ENCODE measurements around the gene FIBCD1. TPM values are rescaled to one million over a fixed set of nuclear protein-coding genes. Genes with fewer than 3 reads are reported as not detected.

Gene FIBCD1
- total and polyA plus RNA-seq, 2 experiments from 2014 or later: 4.4 to 5.6 TPM

DNA sequence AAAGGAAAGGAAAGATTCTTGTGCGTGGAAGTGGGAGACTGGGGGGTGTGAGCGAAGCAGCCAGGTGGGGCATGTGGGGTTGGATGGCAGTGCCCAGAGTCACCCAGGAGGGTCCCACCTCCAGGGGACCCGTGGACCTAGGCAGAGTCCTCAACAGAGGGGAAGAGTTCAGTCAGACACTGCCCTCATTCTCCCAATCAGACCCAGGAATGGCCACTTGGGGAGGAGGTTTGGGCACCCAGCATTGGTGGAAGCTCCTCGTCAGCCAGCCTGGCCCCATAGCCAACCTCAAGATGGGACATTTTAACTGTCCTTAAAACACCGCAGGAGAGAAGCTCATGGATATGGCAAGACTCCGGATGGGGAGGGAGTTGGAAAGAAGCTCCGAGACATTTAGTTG is 48.0 kb upstream of the FIBCD1 start (continued):
- TF ChIP-seq, protein P1, sequence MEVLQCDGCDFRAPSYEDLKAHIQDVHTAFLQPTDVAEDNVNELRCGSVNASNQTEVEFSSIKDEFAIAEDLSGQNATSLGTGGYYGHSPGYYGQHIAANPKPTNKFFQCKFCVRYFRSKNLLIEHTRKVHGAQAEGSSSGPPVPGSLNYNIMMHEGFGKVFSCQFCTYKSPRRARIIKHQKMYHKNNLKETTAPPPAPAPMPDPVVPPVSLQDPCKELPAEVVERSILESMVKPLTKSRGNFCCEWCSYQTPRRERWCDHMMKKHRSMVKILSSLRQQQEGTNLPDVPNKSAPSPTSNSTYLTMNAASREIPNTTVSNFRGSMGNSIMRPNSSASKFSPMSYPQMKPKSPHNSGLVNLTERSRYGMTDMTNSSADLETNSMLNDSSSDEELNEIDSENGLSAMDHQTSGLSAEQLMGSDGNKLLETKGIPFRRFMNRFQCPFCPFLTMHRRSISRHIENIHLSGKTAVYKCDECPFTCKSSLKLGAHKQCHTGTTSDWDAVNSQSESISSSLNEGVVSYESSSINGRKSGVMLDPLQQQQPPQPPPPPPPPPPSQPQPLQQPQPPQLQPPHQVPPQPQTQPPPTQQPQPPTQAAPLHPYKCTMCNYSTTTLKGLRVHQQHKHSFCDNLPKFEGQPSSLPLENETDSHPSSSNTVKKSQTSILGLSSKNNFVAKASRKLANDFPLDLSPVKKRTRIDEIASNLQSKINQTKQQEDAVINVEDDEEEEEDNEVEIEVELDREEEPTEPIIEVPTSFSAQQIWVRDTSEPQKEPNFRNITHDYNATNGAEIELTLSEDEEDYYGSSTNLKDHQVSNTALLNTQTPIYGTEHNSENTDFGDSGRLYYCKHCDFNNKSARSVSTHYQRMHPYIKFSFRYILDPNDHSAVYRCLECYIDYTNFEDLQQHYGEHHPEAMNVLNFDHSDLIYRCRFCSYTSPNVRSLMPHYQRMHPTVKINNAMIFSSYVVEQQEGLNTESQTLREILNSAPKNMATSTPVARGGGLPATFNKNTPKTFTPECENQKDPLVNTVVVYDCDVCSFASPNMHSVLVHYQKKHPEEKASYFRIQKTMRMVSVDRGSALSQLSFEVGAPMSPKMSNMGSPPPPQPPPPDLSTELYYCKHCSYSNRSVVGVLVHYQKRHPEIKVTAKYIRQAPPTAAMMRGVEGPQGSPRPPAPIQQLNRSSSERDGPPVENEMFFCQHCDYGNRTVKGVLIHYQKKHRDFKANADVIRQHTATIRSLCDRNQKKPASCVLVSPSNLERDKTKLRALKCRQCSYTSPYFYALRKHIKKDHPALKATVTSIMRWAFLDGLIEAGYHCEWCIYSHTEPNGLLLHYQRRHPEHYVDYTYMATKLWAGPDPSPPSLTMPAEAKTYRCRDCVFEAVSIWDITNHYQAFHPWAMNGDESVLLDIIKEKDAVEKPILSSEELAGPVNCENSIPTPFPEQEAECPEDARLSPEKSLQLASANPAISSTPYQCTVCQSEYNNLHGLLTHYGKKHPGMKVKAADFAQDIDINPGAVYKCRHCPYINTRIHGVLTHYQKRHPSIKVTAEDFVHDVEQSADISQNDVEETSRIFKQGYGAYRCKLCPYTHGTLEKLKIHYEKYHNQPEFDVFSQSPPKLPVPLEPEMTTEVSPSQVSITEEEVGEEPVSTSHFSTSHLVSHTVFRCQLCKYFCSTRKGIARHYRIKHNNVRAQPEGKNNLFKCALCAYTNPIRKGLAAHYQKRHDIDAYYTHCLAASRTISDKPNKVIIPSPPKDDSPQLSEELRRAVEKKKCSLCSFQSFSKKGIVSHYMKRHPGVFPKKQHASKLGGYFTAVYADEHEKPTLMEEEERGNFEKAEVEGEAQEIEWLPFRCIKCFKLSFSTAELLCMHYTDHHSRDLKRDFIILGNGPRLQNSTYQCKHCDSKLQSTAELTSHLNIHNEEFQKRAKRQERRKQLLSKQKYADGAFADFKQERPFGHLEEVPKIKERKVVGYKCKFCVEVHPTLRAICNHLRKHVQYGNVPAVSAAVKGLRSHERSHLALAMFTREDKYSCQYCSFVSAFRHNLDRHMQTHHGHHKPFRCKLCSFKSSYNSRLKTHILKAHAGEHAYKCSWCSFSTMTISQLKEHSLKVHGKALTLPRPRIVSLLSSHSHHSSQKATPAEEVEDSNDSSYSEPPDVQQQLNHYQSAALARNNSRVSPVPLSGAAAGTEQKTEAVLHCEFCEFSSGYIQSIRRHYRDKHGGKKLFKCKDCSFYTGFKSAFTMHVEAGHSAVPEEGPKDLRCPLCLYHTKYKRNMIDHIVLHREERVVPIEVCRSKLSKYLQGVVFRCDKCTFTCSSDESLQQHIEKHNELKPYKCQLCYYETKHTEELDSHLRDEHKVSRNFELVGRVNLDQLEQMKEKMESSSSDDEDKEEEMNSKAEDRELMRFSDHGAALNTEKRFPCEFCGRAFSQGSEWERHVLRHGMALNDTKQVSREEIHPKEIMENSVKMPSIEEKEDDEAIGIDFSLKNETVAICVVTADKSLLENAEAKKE (CRISPR knock-in tag; IDR thresholded peaks at IDR 0.05): no peak

DNA sequence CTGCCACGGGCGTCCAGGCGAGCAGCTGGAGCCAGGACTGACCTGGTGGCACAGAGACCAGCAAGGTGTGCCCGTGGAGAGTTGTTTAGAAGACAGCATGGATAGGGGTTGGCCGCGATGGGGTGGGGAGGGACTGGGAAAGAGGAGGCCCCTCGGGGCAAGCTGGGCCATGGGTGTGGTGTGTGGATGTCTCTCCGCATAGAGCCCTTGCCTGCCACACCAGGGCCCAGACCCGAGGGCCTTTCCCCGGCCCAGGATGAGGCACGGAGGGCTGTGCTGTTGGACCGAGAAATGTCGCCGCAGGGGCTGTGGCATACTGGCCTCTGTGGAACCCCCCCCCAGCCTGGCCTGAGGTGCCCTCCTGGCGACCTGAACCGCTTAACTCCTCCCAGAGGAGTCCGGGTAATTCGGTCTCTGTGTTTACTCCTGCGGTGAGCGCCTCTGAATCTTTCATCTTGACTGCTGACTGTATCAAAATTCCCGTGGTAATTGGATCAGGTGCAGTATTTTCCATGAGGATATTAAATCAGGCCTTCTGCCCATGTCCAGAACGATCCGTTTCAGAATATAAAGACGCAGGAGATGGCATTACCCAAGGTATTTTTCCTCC is 47.4 kb upstream of the FIBCD1 start:
- no peaks in the 10 kb centered on the region for H3K79me2 ChIP-seq (replicated peaks; ENCODE audit: insufficient read depth)
- H3K27me3 Mint-ChIP-seq (ENCODE audit: insufficient read depth, low read depth, poor library complexity): peaks cover 13% of the 10 kb centered on the region
- no peak for DNase-seq (ENCODE audit: low spot score)
- no peak overlapping the region for H3K4me3 ChIP-seq
- peaks cover 11% of the 10 kb centered on the region; the same call in 2 of the 3 replicates for H3K4me1 Mint-ChIP-seq
- H3K4me3 Mint-ChIP-seq: no peak overlapping the region
- no peak overlapping the region for H3K27ac Mint-ChIP-seq
- H3K9me3 Mint-ChIP-seq: no peaks in the 10 kb centered on the region
- no peaks in the 10 kb centered on the region for H3F3A ChIP-seq (replicated peaks; ENCODE audit: low read depth)
- TF ChIP-seq, protein P2, sequence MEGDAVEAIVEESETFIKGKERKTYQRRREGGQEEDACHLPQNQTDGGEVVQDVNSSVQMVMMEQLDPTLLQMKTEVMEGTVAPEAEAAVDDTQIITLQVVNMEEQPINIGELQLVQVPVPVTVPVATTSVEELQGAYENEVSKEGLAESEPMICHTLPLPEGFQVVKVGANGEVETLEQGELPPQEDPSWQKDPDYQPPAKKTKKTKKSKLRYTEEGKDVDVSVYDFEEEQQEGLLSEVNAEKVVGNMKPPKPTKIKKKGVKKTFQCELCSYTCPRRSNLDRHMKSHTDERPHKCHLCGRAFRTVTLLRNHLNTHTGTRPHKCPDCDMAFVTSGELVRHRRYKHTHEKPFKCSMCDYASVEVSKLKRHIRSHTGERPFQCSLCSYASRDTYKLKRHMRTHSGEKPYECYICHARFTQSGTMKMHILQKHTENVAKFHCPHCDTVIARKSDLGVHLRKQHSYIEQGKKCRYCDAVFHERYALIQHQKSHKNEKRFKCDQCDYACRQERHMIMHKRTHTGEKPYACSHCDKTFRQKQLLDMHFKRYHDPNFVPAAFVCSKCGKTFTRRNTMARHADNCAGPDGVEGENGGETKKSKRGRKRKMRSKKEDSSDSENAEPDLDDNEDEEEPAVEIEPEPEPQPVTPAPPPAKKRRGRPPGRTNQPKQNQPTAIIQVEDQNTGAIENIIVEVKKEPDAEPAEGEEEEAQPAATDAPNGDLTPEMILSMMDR (conservative IDR thresholded peaks at IDR 0.05; ENCODE audit: low read depth in 2 of 2): no peak
- TF ChIP-seq NANOG (IDR thresholded peaks at IDR 0.05; ENCODE audit: borderline replicate concordance): no peak
- no peak overlapping the region for H3K4me2 ChIP-seq
- H3K27me3 ChIP-seq (ENCODE audit: insufficient read depth): no peaks in the 10 kb centered on the region
- H3K36me3 ChIP-seq (ENCODE audit: insufficient read depth): no peaks in the 10 kb centered on the region
- H3K27ac ChIP-seq (ENCODE audit: low read depth): no peak overlapping the region
- no peaks in the 10 kb centered on the region for H4K20me1 ChIP-seq (replicated peaks; ENCODE audit: insufficient read depth)
- H3K36me3 Mint-ChIP-seq (ENCODE audit: low read depth): no peaks in the 10 kb centered on the region
- no peaks in the 10 kb centered on the region for H3K9me2 ChIP-seq (ENCODE audit: insufficient read depth)
- H3K4me1 ChIP-seq (ENCODE audit: insufficient read depth): peaks cover 6% of the 10 kb centered on the region; the same call in 1 of the 2 replicates
- no peak; the same call in 2 of the 3 replicates for ATAC-seq
- H2AFZ ChIP-seq: peak overlapping the region; percentile 52

Data from GM23338 (cell line).